Astrocyte (in vitro differentiated cells and primary cell): Measurements from ENCODE around the gene ENKUR. TPM values are rescaled to one million over a fixed set of nuclear protein-coding genes. Genes with fewer than 3 reads are reported as not detected.
A peak's percentile ranks its signal among the peaks of the same experiment; 100 is the strongest.

Experiments
- DNase-seq: peaks from one replicate; pipeline ENCODE4 v3.0.0-alpha.2; 2010; ENCODE audit warnings: low read depth
- FAIRE-seq: peaks from 2 replicates; lab custom pipeline; 2011; peaks lifted over from hg19 to GRCh38; lab: Jason Lieb, UNC
- H2AFZ ChIP-seq: 2 replicates; pipeline ENCODE4 v1.6.0; 2012; ENCODE audit warnings: low read depth, low read length, inconsistent platforms
- H3K27ac ChIP-seq: 2 replicates; pipeline ENCODE4 v1.5.1; 2011; ENCODE audit warnings: low read depth, low read length, inconsistent platforms
- H3K27me3 ChIP-seq: 2 replicates; pipeline ENCODE4 v1.6.0; 2011; ENCODE audit warnings: low read length, inconsistent platforms; ENCODE audit not compliant: insufficient read depth
- H3K36me3 ChIP-seq: 2 replicates; pipeline ENCODE4 v1.5.1; 2011; ENCODE audit warnings: low read length, inconsistent platforms; ENCODE audit not compliant: insufficient read depth
- H3K4me1 ChIP-seq: 2 replicates; pipeline ENCODE4 v1.5.1; 2011; ENCODE audit warnings: low read length, inconsistent platforms; ENCODE audit not compliant: insufficient read depth
- H3K4me2 ChIP-seq: 2 replicates; pipeline ENCODE4 v1.6.0; 2012; ENCODE audit warnings: low read length, inconsistent platforms
- H3K4me3 ChIP-seq: 2 replicates; pipeline ENCODE4 v1.5.1; 2011; ENCODE audit warnings: low read depth, mild to moderate bottlenecking, low read length, inconsistent platforms; ENCODE audit not compliant: insufficient read depth
- H3K79me2 ChIP-seq: 2 replicates; pipeline ENCODE4 v1.6.0; 2012; ENCODE audit warnings: mild to moderate bottlenecking, low read length, inconsistent platforms; ENCODE audit not compliant: insufficient read depth
- H3K9ac ChIP-seq: 2 replicates; pipeline ENCODE4 v1.6.0; 2012; ENCODE audit warnings: mild to moderate bottlenecking, low read length, inconsistent platforms
- H3K9me3 ChIP-seq: 2 replicates; pipeline ENCODE4 v1.5.1; 2012; ENCODE audit warnings: low read depth, mild to moderate bottlenecking, low read length, inconsistent platforms; ENCODE audit not compliant: insufficient read depth
- H4K20me1 ChIP-seq: 2 replicates; pipeline ENCODE4 v1.6.0; 2012; ENCODE audit warnings: low read length, inconsistent platforms; ENCODE audit not compliant: insufficient read depth
- H3K27ac Mint-ChIP-seq: one replicate; pipeline ENCODE4 v1.8.0; 2021; ENCODE audit warnings: mild to moderate bottlenecking, mixed read lengths; ENCODE audit not compliant: unreplicated experiment
- H3K27me3 Mint-ChIP-seq: one replicate; pipeline ENCODE4 v1.8.0; 2021; ENCODE audit warnings: low read depth, mixed read lengths; ENCODE audit not compliant: unreplicated experiment
- H3K36me3 Mint-ChIP-seq: one replicate; pipeline ENCODE4 v1.8.0; 2021; ENCODE audit warnings: low read depth, mixed read lengths; ENCODE audit not compliant: unreplicated experiment
- H3K4me1 Mint-ChIP-seq: one replicate; pipeline ENCODE4 v1.8.0; 2021; ENCODE audit warnings: low read depth, mixed read lengths; ENCODE audit not compliant: unreplicated experiment
- H3K4me3 Mint-ChIP-seq: one replicate; pipeline ENCODE4 v1.8.0; 2021; ENCODE audit warnings: mild to moderate bottlenecking, moderate library complexity, mixed read lengths; ENCODE audit not compliant: unreplicated experiment
- H3K9me3 Mint-ChIP-seq: one replicate; pipeline ENCODE4 v1.8.0; 2021; ENCODE audit warnings: mild to moderate bottlenecking, mixed read lengths; ENCODE audit not compliant: unreplicated experiment
- CTCF ChIP-seq: IDR thresholded peaks from 2 replicates; pipeline ENCODE4 v1.5.1; 2011; ENCODE audit warnings: low read depth, mild to moderate bottlenecking, inconsistent platforms, low read length, moderate library complexity; ENCODE audit not compliant: insufficient read depth
- EZH2 ChIP-seq: IDR thresholded peaks from 2 replicates; pipeline ENCODE4 v1.6.1; 2012; ENCODE audit warnings: mild to moderate bottlenecking, low read length, inconsistent platforms; ENCODE audit not compliant: insufficient read depth
- total RNA-seq: library from RNA; stranded (reverse); gene quantifications from 2 replicates; pipeline ENCODE4 v1.2.1, GENCODE V29; 2021

The ENKUR gene
- total RNA-seq, 1 donor from 2014 or later = 0.34 TPM

- no peaks in the 10 kb centered on the region for H3K36me3 Mint-ChIP-seq
Measured at GRCh38 chr10:24963521-24964041, 52.4 kb downstream of the ENKUR start.

GRCh38 chr10:24962995-24963394 lies 53.0 kb downstream of the ENKUR start:
- Mint-ChIP-seq H3K27ac (no peak overlapping the region), H3K36me3 (no peaks in the 10 kb centered on the region), H3K4me1 (peaks cover 13% of the 10 kb centered on the region), H3K4me3 (no peak overlapping the region), H3K27me3 (no peaks in the 10 kb centered on the region), H3K9me3 (peaks cover 3% of the 10 kb centered on the region)
- no peaks in the 10 kb centered on the region for H3K9me3 ChIP-seq
- H4K20me1 ChIP-seq = no peaks in the 10 kb centered on the region
- H3K4me1 ChIP-seq = peaks cover 21% of the 10 kb centered on the region
- no peaks in the 10 kb centered on the region for H3K27me3 ChIP-seq
- FAIRE-seq (peak; percentile 47), DNase-seq (peak; percentile 80)
- no peak for TF ChIP-seq CTCF
- TF ChIP-seq EZH2 = no peak
- no peak overlapping the region for H2AFZ ChIP-seq
- no peak overlapping the region for H3K4me3 ChIP-seq
- peak overlapping the region; percentile 42 for H3K4me2 ChIP-seq
- H3K36me3 ChIP-seq = no peaks in the 10 kb centered on the region
- no peak overlapping the region for H3K27ac ChIP-seq
- no peak overlapping the region for H3K9ac ChIP-seq
- no peaks in the 10 kb centered on the region for H3K79me2 ChIP-seq

More at GRCh38 chr10:24963521-24964041, 52.4 kb downstream of the ENKUR start:
- no peak overlapping the region for H3K4me3 Mint-ChIP-seq
- H3K9me3 Mint-ChIP-seq = peaks cover 3% of the 10 kb centered on the region
- no peak overlapping the region for H2AFZ ChIP-seq
- H3K27ac Mint-ChIP-seq = no peak overlapping the region
- DNase-seq (peak; percentile 35), FAIRE-seq (no peak)
- H3K4me1 ChIP-seq = peaks cover 18% of the 10 kb centered on the region
- H3K9me3 ChIP-seq = no peaks in the 10 kb centered on the region
- no peaks in the 10 kb centered on the region for H4K20me1 ChIP-seq
- no peak overlapping the region for H3K9ac ChIP-seq
- no peaks in the 10 kb centered on the region for H3K36me3 ChIP-seq
- H3K27ac ChIP-seq = no peak overlapping the region
- H3K4me2 ChIP-seq = peak overlapping the region; percentile 42
- no peaks in the 10 kb centered on the region for H3K27me3 ChIP-seq
- H3K4me3 ChIP-seq = no peak overlapping the region
- peaks cover 7% of the 10 kb centered on the region for H3K4me1 Mint-ChIP-seq
- no peaks in the 10 kb centered on the region for H3K79me2 ChIP-seq
- TF ChIP-seq CTCF (no peak), EZH2 (no peak)
- H3K27me3 Mint-ChIP-seq = no peaks in the 10 kb centered on the region

GRCh38 chr10:24961582-24961981 lies 54.4 kb downstream of the ENKUR start:
- Histone ChIP-seq H2AFZ (no peak overlapping the region), H3K27me3 (no peaks in the 10 kb centered on the region), H3K79me2 (no peaks in the 10 kb centered on the region), H3K4me3 (no peak overlapping the region), H3K9ac (no peak overlapping the region), H3K9me3 (no peaks in the 10 kb centered on the region), H3K27ac (no peak overlapping the region), H3K4me2 (no peak overlapping the region), H3K4me1 (peaks cover 21% of the 10 kb centered on the region), H3K36me3 (no peaks in the 10 kb centered on the region), H4K20me1 (no peaks in the 10 kb centered on the region)
- no peak overlapping the region for H3K4me3 Mint-ChIP-seq
- peaks cover 17% of the 10 kb centered on the region for H3K4me1 Mint-ChIP-seq
- no peak overlapping the region for H3K27ac Mint-ChIP-seq
- no peaks in the 10 kb centered on the region for H3K36me3 Mint-ChIP-seq
- peaks cover 3% of the 10 kb centered on the region for H3K9me3 Mint-ChIP-seq
- no peaks in the 10 kb centered on the region for H3K27me3 Mint-ChIP-seq
- FAIRE-seq (no peak), DNase-seq (no peak)
- no peak for TF ChIP-seq EZH2
- no peak for TF ChIP-seq CTCF
